ENCODE data around the gene ANKRD42.
A peak's percentile ranks its signal among the peaks of the same experiment; 100 is the strongest.

ANKRD42 gene

GRCh38 chr11:83285151-83285770 lies 91.7 kb downstream of the ANKRD42 start:
- no peak for TF ChIP-seq CTCF (IDR thresholded peaks at IDR 0.05; ENCODE audit: control insufficient read depth, extremely low read depth, insufficient read depth)
- peak overlapping the region; percentile 88 for H3K4me3 ChIP-seq (ENCODE audit: low read depth, low read length)
- DNase-seq (ENCODE audit: low read depth), result no peak

GRCh38 chr11:83285771-83286528 lies 92.4 kb downstream of the ANKRD42 start, which contains the start of gene CCDC90B:
Gene CCDC90B (minus strand): TSS chr11:83286367. CDS start chr11:83285972, 395 bp downstream.
- peak; percentile 96 for DNase-seq (ENCODE audit: low read depth)
- TF ChIP-seq CTCF (IDR thresholded peaks at IDR 0.05; ENCODE audit: control insufficient read depth, extremely low read depth, insufficient read depth), result peak; percentile 73
- peak within 1 kb of the TSS; percentile 88 for H3K4me3 ChIP-seq (ENCODE audit: low read depth, low read length)

GRCh38 chr11:83287631-83288030 lies 94.1 kb downstream of the ANKRD42 start:
- TF ChIP-seq CTCF (IDR thresholded peaks at IDR 0.05; ENCODE audit: control insufficient read depth, extremely low read depth, insufficient read depth), result no peak
- no peak for DNase-seq (ENCODE audit: low read depth)
- H3K4me3 ChIP-seq (ENCODE audit: low read depth, low read length), result no peak overlapping the region

GRCh38 chr11:83292709-83293456 lies 99.4 kb downstream of the ANKRD42 start:
- peak; percentile 25 for DNase-seq (ENCODE audit: low read depth)
- H3K4me3 ChIP-seq (ENCODE audit: low read depth, low read length), result no peak overlapping the region
- TF ChIP-seq CTCF (IDR thresholded peaks at IDR 0.05; ENCODE audit: control insufficient read depth, extremely low read depth, insufficient read depth), result peak; percentile 65

GRCh38 chr11:83293457-83293774 lies 99.9 kb downstream of the ANKRD42 start:
- no peak overlapping the region for H3K4me3 ChIP-seq (ENCODE audit: low read depth, low read length)
- TF ChIP-seq CTCF (IDR thresholded peaks at IDR 0.05; ENCODE audit: control insufficient read depth, extremely low read depth, insufficient read depth), result no peak
- DNase-seq (ENCODE audit: low read depth), result no peak

GRCh38 chr11:83294208-83294607 lies 100.7 kb downstream of the ANKRD42 start:
- no peak for DNase-seq (ENCODE audit: low read depth)
- TF ChIP-seq CTCF (IDR thresholded peaks at IDR 0.05; ENCODE audit: control insufficient read depth, extremely low read depth, insufficient read depth), result no peak
- H3K4me3 ChIP-seq (ENCODE audit: low read depth, low read length), result no peak overlapping the region

Data from LNCaP clone FGC (cell line).